ENCODE data around the gene PAX8.
"Not testable (repeated sequence)": the region's sequence is repeated elsewhere in the genome, so short reads cannot be mapped to it uniquely, and the experiment has no call there.

DNA sequence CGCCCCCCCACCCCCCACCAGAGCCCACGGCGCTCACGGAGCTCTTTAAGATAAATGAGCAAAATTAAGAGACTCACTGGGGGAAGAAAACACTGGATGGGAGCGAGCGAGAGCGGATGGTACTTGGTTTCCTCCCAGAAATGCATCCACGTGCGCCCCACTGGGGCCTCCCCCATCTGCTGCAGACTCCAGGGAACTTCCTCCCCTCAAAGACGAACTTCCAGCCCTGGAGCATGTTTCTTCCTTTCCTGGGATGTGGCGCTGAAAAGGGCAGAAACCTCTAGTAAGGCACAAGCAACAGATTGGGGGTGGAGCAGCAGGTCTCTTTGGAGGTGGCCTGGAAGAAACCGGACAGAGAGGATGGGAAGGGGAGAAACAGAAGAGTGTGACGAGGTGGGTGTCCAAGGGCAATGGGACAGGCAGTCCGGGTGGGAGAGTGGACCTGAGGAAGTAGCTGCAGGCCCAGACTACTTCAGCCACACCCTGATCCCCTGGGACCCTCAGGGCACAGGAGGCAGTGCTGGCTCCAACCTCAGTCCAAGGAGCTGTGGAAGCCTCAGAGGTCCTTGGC lies 46.5 kb upstream of the PAX8 start:
- TF ChIP-seq, protein P1, sequence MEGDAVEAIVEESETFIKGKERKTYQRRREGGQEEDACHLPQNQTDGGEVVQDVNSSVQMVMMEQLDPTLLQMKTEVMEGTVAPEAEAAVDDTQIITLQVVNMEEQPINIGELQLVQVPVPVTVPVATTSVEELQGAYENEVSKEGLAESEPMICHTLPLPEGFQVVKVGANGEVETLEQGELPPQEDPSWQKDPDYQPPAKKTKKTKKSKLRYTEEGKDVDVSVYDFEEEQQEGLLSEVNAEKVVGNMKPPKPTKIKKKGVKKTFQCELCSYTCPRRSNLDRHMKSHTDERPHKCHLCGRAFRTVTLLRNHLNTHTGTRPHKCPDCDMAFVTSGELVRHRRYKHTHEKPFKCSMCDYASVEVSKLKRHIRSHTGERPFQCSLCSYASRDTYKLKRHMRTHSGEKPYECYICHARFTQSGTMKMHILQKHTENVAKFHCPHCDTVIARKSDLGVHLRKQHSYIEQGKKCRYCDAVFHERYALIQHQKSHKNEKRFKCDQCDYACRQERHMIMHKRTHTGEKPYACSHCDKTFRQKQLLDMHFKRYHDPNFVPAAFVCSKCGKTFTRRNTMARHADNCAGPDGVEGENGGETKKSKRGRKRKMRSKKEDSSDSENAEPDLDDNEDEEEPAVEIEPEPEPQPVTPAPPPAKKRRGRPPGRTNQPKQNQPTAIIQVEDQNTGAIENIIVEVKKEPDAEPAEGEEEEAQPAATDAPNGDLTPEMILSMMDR (IDR thresholded peaks at IDR 0.05) = not testable (repeated sequence)
- TF ChIP-seq EZH2, EZH2phosphoT487 (IDR thresholded peaks at IDR 0.05): not testable (repeated sequence)
